Measurements from ENCODE around the gene ANKRD13B. TPM values are rescaled to one million over a fixed set of nuclear protein-coding genes. Genes with fewer than 3 reads are reported as not detected.

Gene ANKRD13B
- total and polyA plus RNA-seq, 9 donors, result 3.6 to 23.4 (median 12.0) TPM

GRCh38 chr17:29595943-29596774 is 3.2 kb downstream of the ANKRD13B start:
- no peaks in the 10 kb centered on the region for H3K36me3 ChIP-seq
- 72 to 76% (median 76%) methylated on average over 12 of the region's 12 CpGs for WGBS, 3 donors
- no peak overlapping the region for H3K27ac ChIP-seq
- intact Hi-C loops (cut with DNase I), result no loop called here
- TF ChIP-seq CTCF (IDR thresholded peaks at IDR 0.05) (no peak), EP300 (IDR thresholded peaks at IDR 0.05) (no peak), POLR2A (IDR thresholded peaks at IDR 0.05) (no peak)
- H3K4me3 ChIP-seq, result no peak overlapping the region
- no peaks in the 10 kb centered on the region for H3K27me3 ChIP-seq
- no peaks in the 10 kb centered on the region for H3K9me3 ChIP-seq
- H3K4me1 ChIP-seq (ENCODE audit: insufficient read depth), result peaks cover 27% of the 10 kb centered on the region
- DNase-seq, result peak in 2 of 5 donors; percentile 15 to 28

GRCh38 chr17:29596811-29597210 is 3.9 kb downstream of the ANKRD13B start:
- Histone ChIP-seq H3K27ac (no peak overlapping the region), H3K27me3 (no peaks in the 10 kb centered on the region), H3K4me1 (ENCODE audit: insufficient read depth) (peaks cover 27% of the 10 kb centered on the region), H3K9me3 (no peaks in the 10 kb centered on the region), H3K36me3 (no peaks in the 10 kb centered on the region), H3K4me3 (no peak overlapping the region)
- TF ChIP-seq POLR2A (IDR thresholded peaks at IDR 0.05), result no peak
- TF ChIP-seq EP300 (IDR thresholded peaks at IDR 0.05), result no peak
- TF ChIP-seq CTCF (IDR thresholded peaks at IDR 0.05), result no peak
- 46 to 49% (median 47%) methylated on average over 9 of the region's 9 CpGs for WGBS, 3 donors
- intact Hi-C loops (cut with DNase I), result no loop called here
- DNase-seq, result peak in 2 of 5 donors; percentile 30 to 46

GRCh38 chr17:29597361-29598172 is 4.6 kb downstream of the ANKRD13B start:
- 37 to 49% (median 47%) methylated on average over 12 to 13 of the region's 13 CpGs for WGBS, 3 donors
- no peaks in the 10 kb centered on the region for H3K9me3 ChIP-seq
- DNase-seq, result peak in 2 of 5 donors; percentile 17 to 37
- peaks cover 24% of the 10 kb centered on the region for H3K4me1 ChIP-seq (ENCODE audit: insufficient read depth)
- H3K27ac ChIP-seq, result peak overlapping the region in 1 of 2 donors; percentile 5
- H3K4me3 ChIP-seq, result no peak overlapping the region
- intact Hi-C loops (cut with DNase I), result no loop called here
- no peak for TF ChIP-seq EP300 (IDR thresholded peaks at IDR 0.05)
- TF ChIP-seq CTCF (IDR thresholded peaks at IDR 0.05), result no peak
- no peak for TF ChIP-seq POLR2A (IDR thresholded peaks at IDR 0.05)
- H3K36me3 ChIP-seq, result no peaks in the 10 kb centered on the region
- H3K27me3 ChIP-seq, result no peaks in the 10 kb centered on the region

GRCh38 chr17:29603109-29603674 is 10.3 kb downstream of the ANKRD13B start:
- intact Hi-C loops (cut with DNase I), result no loop called here
- no peaks in the 10 kb centered on the region for H3K9me3 ChIP-seq
- no peak overlapping the region for H3K27ac ChIP-seq
- no peak for TF ChIP-seq EP300 (IDR thresholded peaks at IDR 0.05)
- no peak for TF ChIP-seq POLR2A (IDR thresholded peaks at IDR 0.05)
- no peak for TF ChIP-seq CTCF (IDR thresholded peaks at IDR 0.05)
- no peak overlapping the region for H3K4me3 ChIP-seq
- H3K36me3 ChIP-seq, result no peaks in the 10 kb centered on the region
- 82 to 86% (median 84%) methylated on average over 6 of the region's 6 CpGs for WGBS, 3 donors
- DNase-seq, result no peak
- no peaks in the 10 kb centered on the region for H3K27me3 ChIP-seq
- no peaks in the 10 kb centered on the region for H3K4me1 ChIP-seq (ENCODE audit: insufficient read depth)
